ENCODE measurements around the gene HACD4. TPM values are rescaled to one million over a fixed set of nuclear protein-coding genes. Genes with fewer than 3 reads are reported as not detected.
"Not testable (repeated sequence)": the region's sequence is repeated elsewhere in the genome, so short reads cannot be mapped to it uniquely, and the experiment has no call there.

The HACD4 gene
- polyA plus RNA-seq, 1 donor (not counting 4 experiments of a cell fraction or from before 2014, with no cell fraction given) = 10.4 TPM

GRCh38 chr9:20978249-20978648, 53.2 kb downstream of the HACD4 start:
- no peak overlapping the region for H3K9ac ChIP-seq (ENCODE audit: control insufficient read depth, extremely low read depth, insufficient read depth, low read length)
- H3K4me3 ChIP-seq (ENCODE audit: control insufficient read depth in 2 of 3, extremely low read depth in 1 of 3, insufficient read depth in 2 of 3, low read depth in 1 of 3, low read length in 3 of 3) = no peak overlapping the region
- FAIRE-seq (no peak), DNase-seq (ENCODE audit: low read depth, low spot score) (no peak)
- H3K36me3 ChIP-seq (ENCODE audit: control insufficient read depth in 2 of 2, extremely low read depth in 1 of 2, insufficient read depth in 2 of 2, low read length in 2 of 2) = peaks cover 2 to 3% of the 10 kb centered on the region in 2 experiments
- H3K27ac ChIP-seq (ENCODE audit: control insufficient read depth, insufficient read depth, low read length) = no peak overlapping the region
- H3K9me1 ChIP-seq (ENCODE audit: control insufficient read depth, extremely low read depth, insufficient read depth, low read length) = no peaks in the 10 kb centered on the region
- TF ChIP-seq EZH2 (IDR thresholded peaks at IDR 0.05; ENCODE audit: low read length) = no peak
- TF ChIP-seq CTCF (optimal IDR thresholded peaks at IDR 0.05 in 1 of 3, IDR thresholded peaks at IDR 0.05 in 1 of 3, conservative IDR thresholded peaks at IDR 0.05 in 1 of 3; ENCODE audit: extremely low read depth in 1 of 3, insufficient read depth in 2 of 3, low read length in 3 of 3) = no peak
- no peaks in the 10 kb centered on the region for H3K9me3 ChIP-seq (ENCODE audit: control insufficient read depth, low read depth, low read length)
- dilution Hi-C loops (cut with MboI; ENCODE audit: extremely low pct_ligation_motif_present, low sequenced_read_pairs) = no loop called here
- no peaks in the 10 kb centered on the region for H3K4me1 ChIP-seq (ENCODE audit: control insufficient read depth, extremely low read depth, insufficient read depth, low read length)
- H2AFZ ChIP-seq (ENCODE audit: control insufficient read depth, low read length) = no peak overlapping the region
- no peaks in the 10 kb centered on the region for H4K20me1 ChIP-seq (ENCODE audit: control insufficient read depth, extremely low read depth, insufficient read depth, low read length)
- no peak overlapping the region for H3K4me2 ChIP-seq (ENCODE audit: control insufficient read depth, extremely low read depth, insufficient read depth, low read depth, low read length)
- H3K79me2 ChIP-seq (ENCODE audit: control insufficient read depth, insufficient read depth, low read length) = no peaks in the 10 kb centered on the region
- no peaks in the 10 kb centered on the region for H3K27me3 ChIP-seq (ENCODE audit: control insufficient read depth, extremely low read depth, insufficient read depth, low read length)

GRCh38 chr9:20974191-20974938, 57.1 kb downstream of the HACD4 start:
- H3K27ac ChIP-seq (ENCODE audit: control insufficient read depth, insufficient read depth, low read length); dilution Hi-C loops (cut with MboI; ENCODE audit: extremely low pct_ligation_motif_present, low sequenced_read_pairs); H2AFZ ChIP-seq (ENCODE audit: control insufficient read depth, low read length); H3K4me3 ChIP-seq (ENCODE audit: control insufficient read depth in 2 of 3, extremely low read depth in 1 of 3, insufficient read depth in 2 of 3, low read depth in 1 of 3, low read length in 3 of 3); H3K9me3 ChIP-seq (ENCODE audit: control insufficient read depth, low read depth, low read length); DNase-seq (ENCODE audit: low read depth, low spot score); FAIRE-seq; H4K20me1 ChIP-seq (ENCODE audit: control insufficient read depth, extremely low read depth, insufficient read depth, low read length); H3K9ac ChIP-seq (ENCODE audit: control insufficient read depth, extremely low read depth, insufficient read depth, low read length); H3K9me1 ChIP-seq (ENCODE audit: control insufficient read depth, extremely low read depth, insufficient read depth, low read length); H3K36me3 ChIP-seq (ENCODE audit: control insufficient read depth in 2 of 2, extremely low read depth in 1 of 2, insufficient read depth in 2 of 2, low read length in 2 of 2); H3K4me2 ChIP-seq (ENCODE audit: control insufficient read depth, extremely low read depth, insufficient read depth, low read depth, low read length); H3K4me1 ChIP-seq (ENCODE audit: control insufficient read depth, extremely low read depth, insufficient read depth, low read length); H3K27me3 ChIP-seq (ENCODE audit: control insufficient read depth, extremely low read depth, insufficient read depth, low read length); H3K79me2 ChIP-seq (ENCODE audit: control insufficient read depth, insufficient read depth, low read length): not testable (repeated sequence)

- H3K4me2 ChIP-seq (ENCODE audit: control insufficient read depth, extremely low read depth, insufficient read depth, low read depth, low read length); H3K27ac ChIP-seq (ENCODE audit: control insufficient read depth, insufficient read depth, low read length); H3K4me1 ChIP-seq (ENCODE audit: control insufficient read depth, extremely low read depth, insufficient read depth, low read length); H3K79me2 ChIP-seq (ENCODE audit: control insufficient read depth, insufficient read depth, low read length); H3K9ac ChIP-seq (ENCODE audit: control insufficient read depth, extremely low read depth, insufficient read depth, low read length); H3K9me3 ChIP-seq (ENCODE audit: control insufficient read depth, low read depth, low read length); H3K36me3 ChIP-seq (ENCODE audit: control insufficient read depth in 2 of 2, extremely low read depth in 1 of 2, insufficient read depth in 2 of 2, low read length in 2 of 2); H3K9me1 ChIP-seq (ENCODE audit: control insufficient read depth, extremely low read depth, insufficient read depth, low read length); H3K4me3 ChIP-seq (ENCODE audit: control insufficient read depth in 2 of 3, extremely low read depth in 1 of 3, insufficient read depth in 2 of 3, low read depth in 1 of 3, low read length in 3 of 3); DNase-seq (ENCODE audit: low read depth, low spot score); H4K20me1 ChIP-seq (ENCODE audit: control insufficient read depth, extremely low read depth, insufficient read depth, low read length); H2AFZ ChIP-seq (ENCODE audit: control insufficient read depth, low read length); dilution Hi-C loops (cut with MboI; ENCODE audit: extremely low pct_ligation_motif_present, low sequenced_read_pairs); FAIRE-seq; H3K27me3 ChIP-seq (ENCODE audit: control insufficient read depth, extremely low read depth, insufficient read depth, low read length): not testable (repeated sequence)
Measured at GRCh38 chr9:20973246-20973947, 58.0 kb downstream of the HACD4 start.
